ENCODE measurements around the gene ACSF2.

Gene ACSF2

DNA sequence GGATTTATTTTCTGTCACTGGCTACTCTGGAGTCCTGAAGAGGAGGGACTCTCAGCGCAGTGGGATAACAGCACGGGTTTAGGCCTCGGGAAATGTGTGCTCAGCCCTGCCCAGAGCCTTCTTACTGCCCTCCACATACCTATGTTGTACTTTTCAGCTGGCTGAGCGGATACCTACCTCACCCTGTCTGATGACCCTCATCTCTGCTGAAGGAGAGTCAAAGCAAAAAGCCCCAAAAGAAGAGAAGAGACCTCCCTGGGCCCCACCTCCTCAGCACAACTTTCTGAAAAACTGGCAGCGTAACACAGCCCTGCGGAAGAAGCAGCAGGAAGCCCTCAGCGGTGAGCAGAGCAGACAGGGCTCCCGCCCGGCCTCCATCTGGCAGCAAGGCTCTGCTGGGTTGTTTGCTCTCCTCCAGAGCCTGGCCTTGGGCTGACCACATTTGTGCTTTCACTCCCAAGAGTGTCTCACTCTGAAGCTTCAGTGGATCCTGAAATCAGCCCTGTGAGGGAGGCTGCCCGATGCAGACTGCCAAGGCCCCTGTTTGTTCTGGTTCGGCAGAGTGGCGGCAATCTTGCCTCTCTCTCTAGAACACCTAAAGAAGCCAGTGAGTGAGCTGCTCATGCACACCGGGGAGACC lies 92.5 kb downstream of the ACSF2 start:
- H3K27me3 ChIP-seq = no peaks in the 10 kb centered on the region
- H3K4me1 ChIP-seq (ENCODE audit: control insufficient read depth in 1 of 2, insufficient read depth in 1 of 2, low read depth in 1 of 2, low read length in 1 of 2) = no peaks in the 10 kb centered on the region
- no peaks in the 10 kb centered on the region for H3K9me3 ChIP-seq
- no peak overlapping the region for H3K4me3 ChIP-seq (ENCODE audit: low read depth in 1 of 2, low read length in 1 of 2)
- TF ChIP-seq, protein P1, sequence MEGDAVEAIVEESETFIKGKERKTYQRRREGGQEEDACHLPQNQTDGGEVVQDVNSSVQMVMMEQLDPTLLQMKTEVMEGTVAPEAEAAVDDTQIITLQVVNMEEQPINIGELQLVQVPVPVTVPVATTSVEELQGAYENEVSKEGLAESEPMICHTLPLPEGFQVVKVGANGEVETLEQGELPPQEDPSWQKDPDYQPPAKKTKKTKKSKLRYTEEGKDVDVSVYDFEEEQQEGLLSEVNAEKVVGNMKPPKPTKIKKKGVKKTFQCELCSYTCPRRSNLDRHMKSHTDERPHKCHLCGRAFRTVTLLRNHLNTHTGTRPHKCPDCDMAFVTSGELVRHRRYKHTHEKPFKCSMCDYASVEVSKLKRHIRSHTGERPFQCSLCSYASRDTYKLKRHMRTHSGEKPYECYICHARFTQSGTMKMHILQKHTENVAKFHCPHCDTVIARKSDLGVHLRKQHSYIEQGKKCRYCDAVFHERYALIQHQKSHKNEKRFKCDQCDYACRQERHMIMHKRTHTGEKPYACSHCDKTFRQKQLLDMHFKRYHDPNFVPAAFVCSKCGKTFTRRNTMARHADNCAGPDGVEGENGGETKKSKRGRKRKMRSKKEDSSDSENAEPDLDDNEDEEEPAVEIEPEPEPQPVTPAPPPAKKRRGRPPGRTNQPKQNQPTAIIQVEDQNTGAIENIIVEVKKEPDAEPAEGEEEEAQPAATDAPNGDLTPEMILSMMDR (IDR thresholded peaks at IDR 0.05) = no peak
- H3K36me3 ChIP-seq = no peaks in the 10 kb centered on the region
- no peak overlapping the region for H3K27ac ChIP-seq

DNA sequence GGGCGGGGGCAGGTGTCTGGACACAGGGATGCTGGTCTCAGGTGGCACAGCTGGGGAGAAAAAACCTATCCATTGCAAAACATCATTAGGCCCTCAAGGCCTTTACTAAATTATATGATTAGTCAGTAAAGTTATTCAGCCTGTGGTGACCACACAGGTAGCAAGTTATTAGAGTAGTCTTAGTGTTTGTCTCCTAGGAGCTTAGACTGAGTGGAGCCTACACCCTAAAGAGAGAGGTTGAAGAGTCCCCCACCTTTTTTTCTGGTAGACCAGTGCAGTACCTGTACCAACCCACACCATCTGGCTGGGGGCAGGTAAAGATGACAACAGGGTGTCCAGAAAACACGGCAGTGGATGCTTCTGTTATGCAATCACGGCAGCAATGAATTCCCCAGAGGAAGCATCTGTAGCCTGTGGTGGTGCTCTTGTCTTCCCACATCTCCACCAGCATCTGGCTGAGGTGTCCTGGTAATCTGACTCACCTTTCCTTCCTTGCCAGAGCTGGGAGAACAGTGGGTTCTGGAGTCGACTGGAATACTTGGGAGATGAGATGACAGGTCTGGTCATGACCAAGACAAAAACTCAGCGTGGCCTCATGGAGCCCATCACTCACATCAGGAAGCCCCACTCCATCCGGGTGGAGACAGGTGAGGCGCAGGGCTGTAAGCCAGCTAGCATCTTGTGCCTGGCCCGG lies 93.3 kb downstream of the ACSF2 start:
- Histone ChIP-seq H3K36me3 (no peaks in the 10 kb centered on the region), H3K27ac (no peak overlapping the region), H3K27me3 (no peaks in the 10 kb centered on the region), H3K4me3 (ENCODE audit: low read depth in 1 of 2, low read length in 1 of 2) (no peak overlapping the region), H3K9me3 (no peaks in the 10 kb centered on the region), H3K4me1 (ENCODE audit: control insufficient read depth in 1 of 2, insufficient read depth in 1 of 2, low read depth in 1 of 2, low read length in 1 of 2) (no peaks in the 10 kb centered on the region)
- TF ChIP-seq, protein P1 (IDR thresholded peaks at IDR 0.05) = no peak

DNA sequence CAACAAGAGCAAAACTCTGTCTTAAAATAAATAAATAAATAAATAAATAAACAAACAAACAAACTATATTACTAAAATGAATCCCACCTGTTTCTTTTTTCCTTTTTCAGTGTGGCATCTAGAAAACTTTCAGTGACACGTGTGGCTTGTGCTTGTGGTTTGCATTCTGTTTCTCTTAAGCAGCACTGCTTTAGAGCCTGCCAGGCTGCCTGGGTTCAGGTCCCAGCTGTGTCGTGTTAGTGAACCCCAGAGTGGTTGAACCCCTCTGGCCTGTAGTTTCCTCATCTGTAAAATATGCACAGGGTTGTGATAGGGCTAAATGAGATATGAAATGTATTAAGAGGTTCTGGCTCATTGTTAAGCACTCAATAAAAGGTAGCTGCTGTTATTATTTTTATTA lies 94.5 kb downstream of the ACSF2 start:
- H3K36me3 ChIP-seq = no peaks in the 10 kb centered on the region
- H3K27ac ChIP-seq = no peak overlapping the region
- no peak overlapping the region for H3K4me3 ChIP-seq (ENCODE audit: low read depth in 1 of 2, low read length in 1 of 2)
- no peaks in the 10 kb centered on the region for H3K9me3 ChIP-seq
- no peaks in the 10 kb centered on the region for H3K27me3 ChIP-seq
- TF ChIP-seq, protein P1 (IDR thresholded peaks at IDR 0.05) = no peak
- H3K4me1 ChIP-seq (ENCODE audit: control insufficient read depth in 1 of 2, insufficient read depth in 1 of 2, low read depth in 1 of 2, low read length in 1 of 2) = no peaks in the 10 kb centered on the region

DNA sequence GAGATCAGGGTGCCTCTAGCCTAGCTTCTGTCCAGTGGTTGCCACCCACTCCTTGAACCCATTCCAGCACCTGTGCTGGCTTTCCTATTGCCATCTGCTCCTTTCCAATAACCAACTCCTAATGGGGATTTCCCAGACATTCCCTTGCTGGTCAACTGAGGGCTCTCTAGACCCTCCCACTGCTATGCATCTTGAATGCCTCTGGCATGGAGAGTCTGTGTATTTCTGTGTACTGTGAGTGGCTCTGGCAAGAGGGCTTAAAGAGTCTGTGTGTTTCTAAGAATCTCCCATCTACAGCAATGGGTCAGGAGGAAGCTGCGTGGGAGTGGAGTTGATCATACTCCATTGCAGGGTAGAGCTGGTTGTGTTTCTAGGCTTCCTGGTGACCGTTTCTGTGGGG lies 95.5 kb downstream of the ACSF2 start:
- Histone ChIP-seq H3K36me3 (no peaks in the 10 kb centered on the region), H3K4me1 (ENCODE audit: control insufficient read depth in 1 of 2, insufficient read depth in 1 of 2, low read depth in 1 of 2, low read length in 1 of 2) (no peaks in the 10 kb centered on the region), H3K9me3 (no peaks in the 10 kb centered on the region), H3K4me3 (ENCODE audit: low read depth in 1 of 2, low read length in 1 of 2) (no peak overlapping the region), H3K27ac (no peak overlapping the region), H3K27me3 (no peaks in the 10 kb centered on the region)
- TF ChIP-seq, protein P1 (IDR thresholded peaks at IDR 0.05) = no peak

DNA sequence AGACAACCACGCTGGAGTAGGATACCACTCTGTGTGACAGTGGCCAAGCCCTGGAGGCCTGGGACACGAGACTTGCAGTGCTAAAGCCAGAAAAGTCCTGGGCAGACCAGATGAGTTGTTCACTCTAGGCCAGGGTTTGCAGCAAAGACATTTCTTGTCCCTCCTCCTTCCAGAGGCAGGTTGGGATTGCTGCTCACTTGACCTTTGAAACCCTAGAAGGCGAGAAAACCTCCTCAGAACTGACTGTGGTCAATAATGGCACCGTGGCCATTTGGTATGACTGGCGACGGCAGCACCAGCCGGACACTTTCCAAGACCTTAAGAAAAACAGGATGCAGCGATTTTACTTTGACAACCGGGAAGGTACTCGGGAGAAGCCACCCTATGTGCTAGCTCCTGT lies 96.7 kb downstream of the ACSF2 start:
- Histone ChIP-seq H3K27me3 (no peaks in the 10 kb centered on the region), H3K4me3 (ENCODE audit: low read depth in 1 of 2, low read length in 1 of 2) (no peak overlapping the region)

More for the DNA sequence above, 96.7 kb downstream of the ACSF2 start:
- Histone ChIP-seq H3K27ac (no peak overlapping the region), H3K9me3 (no peaks in the 10 kb centered on the region), H3K4me1 (ENCODE audit: control insufficient read depth in 1 of 2, insufficient read depth in 1 of 2, low read depth in 1 of 2, low read length in 1 of 2) (peaks cover 6 to 7% of the 10 kb centered on the region in 2 experiments), H3K36me3 (no peaks in the 10 kb centered on the region)
- TF ChIP-seq, protein P1 (IDR thresholded peaks at IDR 0.05) = no peak
